GM06990 (cell line): ENCODE measurements around the gene MYO7B.
A peak's percentile ranks its signal among the peaks of the same experiment; 100 is the strongest.

ENCODE experiments used
- DNase-seq: peaks from one replicate; pipeline ENCODE4 v3.0.0-alpha.2; 2011; ENCODE audit not compliant: insufficient read length; ENCODE audit errors: extremely low read depth
- H3K27me3 ChIP-seq: replicated peaks from 2 replicates; pipeline ENCODE4 v1.6.0; 2011; ENCODE audit warnings: low read length; ENCODE audit not compliant: control insufficient read depth, insufficient read depth
- H3K36me3 ChIP-seq: 2 replicates; pipeline ENCODE4 v1.5.1; 2011; ENCODE audit warnings: low read length; ENCODE audit not compliant: control insufficient read depth, insufficient read depth
- H3K4me3 ChIP-seq: replicated peaks from 2 replicates; pipeline ENCODE4 v1.5.1; 2011; ENCODE audit warnings: low read depth, mild to moderate bottlenecking, control low read depth, low read length
- CTCF ChIP-seq: IDR thresholded peaks from 2 replicates; pipeline ENCODE4 v1.5.1; 2011; ENCODE audit warnings: low read length, control low read depth, mild to moderate bottlenecking, inconsistent platforms; ENCODE audit not compliant: insufficient read depth, poor library complexity, severe bottlenecking

MYO7B gene

GRCh38 chr2:127630096-127630863 lies 94.8 kb downstream of the MYO7B start:
- H3K27me3 ChIP-seq: no peaks in the 10 kb centered on the region
- no peak for TF ChIP-seq CTCF
- no peaks in the 10 kb centered on the region for H3K36me3 ChIP-seq
- DNase-seq: no peak
- H3K4me3 ChIP-seq: no peak overlapping the region

DNA sequence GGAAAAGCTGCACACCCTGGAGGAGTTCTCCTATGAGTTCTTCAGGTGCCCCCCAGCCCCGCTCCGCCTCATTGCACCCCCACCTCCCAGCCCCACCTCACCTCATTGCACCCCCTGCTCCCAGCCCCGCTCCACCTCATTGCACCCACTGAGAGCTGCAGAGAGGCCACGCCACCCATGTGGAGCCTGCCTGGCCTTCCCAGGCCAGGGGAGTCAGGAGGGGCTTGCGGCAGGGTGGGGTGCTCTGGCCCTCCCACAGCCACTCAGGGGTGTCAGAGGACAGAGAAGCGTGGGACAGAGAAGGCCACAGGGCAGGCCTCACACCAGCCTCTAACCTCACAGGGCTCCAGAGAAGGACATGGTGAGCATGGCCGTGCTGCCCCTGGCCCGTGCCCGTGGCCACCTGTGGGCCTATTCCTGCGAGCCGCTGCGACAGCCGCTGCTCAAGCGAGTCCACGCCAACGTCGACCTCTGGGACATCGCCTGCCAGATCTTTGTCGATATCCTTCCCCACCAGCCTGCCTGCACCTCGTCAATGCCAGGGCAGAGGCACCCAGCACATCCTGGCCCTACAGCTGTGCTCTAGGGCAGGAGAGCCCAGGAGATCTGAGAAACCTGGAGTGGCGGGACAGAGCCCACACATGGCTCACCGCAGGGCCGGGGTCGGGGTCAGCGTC lies 95.5 kb downstream of the MYO7B start:
- H3K36me3 ChIP-seq: no peaks in the 10 kb centered on the region
- no peak overlapping the region for H3K4me3 ChIP-seq
- no peaks in the 10 kb centered on the region for H3K27me3 ChIP-seq
- TF ChIP-seq CTCF: no peak
- no peak for DNase-seq

- no peaks in the 10 kb centered on the region for H3K27me3 ChIP-seq
- no peak overlapping the region for H3K4me3 ChIP-seq
- no peak for TF ChIP-seq CTCF
- no peaks in the 10 kb centered on the region for H3K36me3 ChIP-seq
- DNase-seq: no peak
Measured at GRCh38 chr2:127631541-127631996, 96.1 kb downstream of the MYO7B start.

DNA sequence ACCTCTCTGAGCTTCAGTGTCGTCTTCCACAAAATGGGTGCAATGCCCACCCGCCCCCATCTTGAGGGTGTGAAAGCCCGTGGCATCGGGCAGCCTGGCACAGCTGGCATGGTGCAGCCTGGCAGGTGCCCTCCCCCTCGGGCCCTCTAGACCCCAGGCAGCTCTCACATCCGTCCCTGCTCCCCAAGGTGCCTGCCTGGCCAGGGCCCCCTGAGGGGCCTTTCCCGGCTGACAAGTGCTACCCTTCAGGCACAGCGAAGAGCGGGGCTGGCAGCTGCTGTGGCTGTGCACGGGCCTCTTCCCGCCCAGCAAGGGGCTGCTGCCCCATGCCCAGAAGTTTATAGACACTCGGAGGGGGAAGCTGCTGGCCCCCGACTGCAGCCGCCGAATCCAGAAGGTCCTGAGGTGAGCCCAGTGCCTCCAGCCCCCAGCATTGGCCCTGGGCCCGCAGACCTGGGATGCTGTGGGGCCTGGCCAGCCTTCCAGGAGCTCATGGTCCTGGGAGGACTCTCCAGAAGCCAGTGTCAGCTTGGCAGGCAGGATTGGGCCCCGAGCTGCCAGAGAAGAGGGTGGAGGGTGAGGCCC lies 96.6 kb downstream of the MYO7B start:
- no peaks in the 10 kb centered on the region for H3K36me3 ChIP-seq
- TF ChIP-seq CTCF: no peak
- H3K4me3 ChIP-seq: no peak overlapping the region
- no peaks in the 10 kb centered on the region for H3K27me3 ChIP-seq
- no peak for DNase-seq

DNA sequence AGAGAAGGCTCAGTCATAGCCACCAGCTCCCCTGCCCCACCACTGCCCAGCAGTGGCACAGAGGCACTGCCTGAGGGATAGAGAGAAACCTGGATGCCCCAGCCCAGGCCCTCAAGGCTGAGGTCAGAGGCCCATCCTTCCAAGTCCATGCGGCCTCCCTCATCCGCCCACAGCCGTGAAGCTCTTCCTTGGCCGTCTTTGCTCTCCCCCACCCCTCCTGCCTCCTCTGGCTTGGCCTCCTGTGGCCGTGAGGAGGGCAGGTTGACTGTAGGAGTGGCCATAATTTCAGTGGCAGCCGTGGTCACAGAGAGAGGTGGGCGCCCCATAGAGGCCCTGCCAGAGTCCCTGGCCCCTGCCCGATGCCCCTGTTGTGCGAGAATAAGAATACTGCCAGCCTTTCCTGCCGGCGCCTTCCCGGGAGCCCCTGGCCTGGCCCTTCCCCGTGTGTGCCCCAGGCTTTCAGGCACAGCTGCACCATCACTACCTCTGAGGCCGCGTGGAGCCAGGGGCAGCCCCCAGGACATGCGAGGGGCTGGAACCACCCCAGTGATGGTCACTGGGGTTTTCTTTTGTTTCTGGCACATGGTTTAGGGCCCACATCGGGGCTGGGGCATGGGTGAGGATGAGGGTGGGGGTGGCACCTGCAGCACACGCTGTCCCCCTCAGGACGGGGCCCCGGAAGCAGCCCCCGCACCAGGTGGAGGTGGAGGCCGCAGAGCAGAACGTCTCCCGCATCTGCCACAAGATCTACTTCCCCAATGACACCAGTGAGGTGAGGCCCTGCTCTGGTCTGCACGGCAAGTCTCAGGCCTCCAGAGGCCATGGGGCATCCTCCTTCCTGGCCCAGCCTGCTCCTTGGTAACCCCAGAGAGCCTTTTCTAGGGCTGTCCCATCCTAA lies 97.4 kb downstream of the MYO7B start:
- Histone ChIP-seq H3K36me3 (no peaks in the 10 kb centered on the region), H3K4me3 (no peak overlapping the region), H3K27me3 (no peaks in the 10 kb centered on the region)
- DNase-seq: peak; percentile 72
- no peak for TF ChIP-seq CTCF
